Activated T-helper 2 cell treated with anti-CD3 and anti-CD28 coated beads, Interferon-gamma antibody, Interleukin-2, Interleukin-4, amounts not matched to agents 10 μg/mL and 5 μg/mL and 100 μg/mL, durations not matched to agents 14 hours and 24 hours and 36 hours (primary cell): ENCODE data around the gene HAL. TPM values are rescaled to one million over a fixed set of nuclear protein-coding genes. Genes with fewer than 3 reads are reported as not detected.

Experiments
- DNase-seq: peaks from one replicate; pipeline ENCODE4 v3.0.0; 2021; ENCODE audit warnings: low spot score
- H3K27ac Mint-ChIP-seq: one replicate; pipeline ENCODE4 v1.8.0; 2021; ENCODE audit warnings: mixed read lengths
- H3K27me3 Mint-ChIP-seq: one replicate; pipeline ENCODE4 v1.8.0; 2021; ENCODE audit warnings: low read depth, mixed read lengths
- H3K36me3 Mint-ChIP-seq: one replicate; pipeline ENCODE4 v1.8.0; 2021; ENCODE audit warnings: low read depth, mixed read lengths
- H3K4me1 Mint-ChIP-seq: one replicate; pipeline ENCODE4 v1.8.0; 2021; ENCODE audit warnings: low read depth, mixed read lengths
- H3K4me3 Mint-ChIP-seq: one replicate; pipeline ENCODE4 v1.8.0; 2021; ENCODE audit warnings: low read depth, mild to moderate bottlenecking, moderate library complexity, mixed read lengths
- H3K9me3 Mint-ChIP-seq: one replicate; pipeline ENCODE4 v1.8.0; 2021; ENCODE audit warnings: mixed read lengths
- intact Hi-C: fragments of 100-400 bp; cut with micrococcal nuclease; formaldehyde crosslinking; loops from one replicate; pipeline ENCODE4 v1.15.1; 2023
- total RNA-seq: library from RNA; stranded (reverse); gene quantifications from 2 replicates; pipeline ENCODE4 v1.2.3, GENCODE V29; 2022

The HAL gene
- total RNA-seq, 1 donor from 2014 or later: 0.30 TPM

- DNase-seq: no peak
- Mint-ChIP-seq H3K9me3 (no peaks in the 10 kb centered on the region), H3K36me3 (no peaks in the 10 kb centered on the region), H3K27me3 (peaks cover 18% of the 10 kb centered on the region), H3K27ac (no peak overlapping the region), H3K4me3 (peak overlapping the region; percentile 82), H3K4me1 (peaks cover 5% of the 10 kb centered on the region)
- intact Hi-C loops: loop anchor here (2.0 to 5.0 kb wide), 4 partner anchors 57 to 965 kb away; partner anchors contain the start of genes NEDD1 and SNRPF
These were observed 54.0 kb downstream of the HAL start for GRCh38 chr12:95942101-95942523.

DNA sequence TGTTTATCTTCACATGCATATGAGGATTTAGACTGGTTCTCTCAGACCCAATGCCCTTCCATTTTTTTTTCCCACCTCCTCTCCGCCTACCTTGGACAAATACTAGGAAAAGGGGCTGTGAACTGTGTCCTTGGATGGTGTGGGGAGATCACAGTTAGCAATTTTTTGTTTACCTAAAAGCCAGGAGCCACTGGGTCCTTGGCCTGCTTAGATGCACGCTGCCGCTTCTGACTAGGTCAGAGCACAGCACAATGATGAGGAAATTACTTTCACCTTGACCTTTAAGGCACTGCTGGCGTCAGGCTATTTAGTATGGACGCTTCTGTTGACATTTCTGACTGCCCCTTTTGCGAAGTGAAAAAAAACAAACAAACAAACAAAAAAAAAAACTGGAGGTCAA lies 55.6 kb downstream of the HAL start:
- intact Hi-C loops: loop anchor here (5.0 kb wide), 1 partner anchor 257 kb away; no protein-coding TSS in a partner anchor
- Mint-ChIP-seq H3K36me3 (no peaks in the 10 kb centered on the region), H3K27me3 (peaks cover 14% of the 10 kb centered on the region), H3K4me3 (no peak overlapping the region), H3K4me1 (peaks cover 5% of the 10 kb centered on the region), H3K27ac (no peak overlapping the region), H3K9me3 (no peaks in the 10 kb centered on the region)
- no peak for DNase-seq

Other genes starting within 250 kb of the HAL start
- not detected in 2 replicates for gene NTN4, start 205.6 kb downstream of the HAL start, total RNA-seq
- gene SNRPF, start 137.4 kb downstream of the HAL start, total RNA-seq: 65.8 and 77.2 TPM in 2 replicates
- 0.07 TPM in 1 of 2 replicates, not detected in the other for gene CCDC38, start 53.7 kb downstream of the HAL start, total RNA-seq
- 0.30 and 0.97 TPM in 2 replicates for gene AMDHD1, start 53.0 kb downstream of the HAL start, total RNA-seq
- gene LTA4H, start 39.2 kb upstream of the HAL start, total RNA-seq: 63.6 and 65.2 TPM in 2 replicates
- 37.0 and 39.7 TPM in 2 replicates for gene ELK3, start 198.0 kb upstream of the HAL start, total RNA-seq